Measurements from ENCODE around the gene AMMECR1L. TPM values are rescaled to one million over a fixed set of nuclear protein-coding genes. Genes with fewer than 3 reads are reported as not detected.

Gene AMMECR1L
- polyA plus RNA-seq, 1 donor from 2014 or later, result 19.5 TPM

DNA sequence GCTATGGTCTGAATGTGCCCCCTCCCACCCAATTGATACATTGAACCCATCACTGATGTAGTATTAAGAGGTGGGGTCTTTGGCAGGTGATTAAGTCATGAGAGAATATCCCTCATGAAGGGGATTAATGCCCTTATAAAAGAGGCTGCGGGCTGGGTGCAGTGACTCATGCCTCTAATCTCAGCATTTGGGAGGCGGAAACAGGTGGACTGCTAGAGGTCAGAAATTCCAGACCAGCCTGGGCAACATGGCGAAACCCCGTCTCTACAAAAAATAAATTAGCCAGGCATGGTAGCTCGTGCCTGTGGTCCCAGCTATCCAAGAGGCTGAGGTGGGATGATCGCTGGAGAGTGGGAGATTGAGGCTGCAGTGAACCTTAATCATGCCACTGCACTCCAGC, 42.1 kb downstream of the AMMECR1L start:
- H3K27ac ChIP-seq (ENCODE audit: low read length), result no peak overlapping the region

GRCh38 chr2:127841466-127842178, 44.1 kb downstream of the AMMECR1L start:
- no peaks in the 10 kb centered on the region for H3K9me3 ChIP-seq (ENCODE audit: low read length)
- H3K9ac ChIP-seq (ENCODE audit: low read length), result no peak overlapping the region
- H3K79me2 ChIP-seq (replicated peaks; ENCODE audit: insufficient read depth, low read length), result no peaks in the 10 kb centered on the region
- no peaks in the 10 kb centered on the region for H3K36me3 ChIP-seq (ENCODE audit: insufficient read depth, low read length)
- no peaks in the 10 kb centered on the region for H3F3A ChIP-seq (ENCODE audit: insufficient read depth, low read length, poor library complexity, severe bottlenecking)
- no peak overlapping the region for H2AFZ ChIP-seq (ENCODE audit: low read depth, low read length)
- H3K4me3 ChIP-seq (ENCODE audit: low read length), result no peak overlapping the region
- H3K4me2 ChIP-seq (ENCODE audit: low read length), result no peak overlapping the region
- TF ChIP-seq, protein P1, sequence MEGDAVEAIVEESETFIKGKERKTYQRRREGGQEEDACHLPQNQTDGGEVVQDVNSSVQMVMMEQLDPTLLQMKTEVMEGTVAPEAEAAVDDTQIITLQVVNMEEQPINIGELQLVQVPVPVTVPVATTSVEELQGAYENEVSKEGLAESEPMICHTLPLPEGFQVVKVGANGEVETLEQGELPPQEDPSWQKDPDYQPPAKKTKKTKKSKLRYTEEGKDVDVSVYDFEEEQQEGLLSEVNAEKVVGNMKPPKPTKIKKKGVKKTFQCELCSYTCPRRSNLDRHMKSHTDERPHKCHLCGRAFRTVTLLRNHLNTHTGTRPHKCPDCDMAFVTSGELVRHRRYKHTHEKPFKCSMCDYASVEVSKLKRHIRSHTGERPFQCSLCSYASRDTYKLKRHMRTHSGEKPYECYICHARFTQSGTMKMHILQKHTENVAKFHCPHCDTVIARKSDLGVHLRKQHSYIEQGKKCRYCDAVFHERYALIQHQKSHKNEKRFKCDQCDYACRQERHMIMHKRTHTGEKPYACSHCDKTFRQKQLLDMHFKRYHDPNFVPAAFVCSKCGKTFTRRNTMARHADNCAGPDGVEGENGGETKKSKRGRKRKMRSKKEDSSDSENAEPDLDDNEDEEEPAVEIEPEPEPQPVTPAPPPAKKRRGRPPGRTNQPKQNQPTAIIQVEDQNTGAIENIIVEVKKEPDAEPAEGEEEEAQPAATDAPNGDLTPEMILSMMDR (IDR thresholded peaks at IDR 0.05; ENCODE audit: poor library complexity, severe bottlenecking), result no peak
- TF ChIP-seq EZH2 (IDR thresholded peaks at IDR 0.05; ENCODE audit: borderline replicate concordance, insufficient read depth, low read length, poor library complexity, severe bottlenecking), result no peak
- no peak for TF ChIP-seq RAD21 (conservative IDR thresholded peaks at IDR 0.05)
- no peak for TF ChIP-seq EP300 (conservative IDR thresholded peaks at IDR 0.05; ENCODE audit: poor library complexity, severe bottlenecking)
- TF ChIP-seq REST (IDR thresholded peaks at IDR 0.05; ENCODE audit: borderline replicate concordance), result no peak
- TF ChIP-seq TAF1 (IDR thresholded peaks at IDR 0.05; ENCODE audit: low read depth), result no peak
- TF ChIP-seq SMC3 (conservative IDR thresholded peaks at IDR 0.05; ENCODE audit: poor library complexity), result no peak
- no peak for TF ChIP-seq MXI1 (conservative IDR thresholded peaks at IDR 0.05; ENCODE audit: poor library complexity, severe bottlenecking)
- TF ChIP-seq POLR2AphosphoS5 (IDR thresholded peaks at IDR 0.05), result no peak
- no peaks in the 10 kb centered on the region for H4K20me1 ChIP-seq (ENCODE audit: insufficient read depth)
- H3K27ac ChIP-seq (ENCODE audit: low read length), result no peak overlapping the region
- no peaks in the 10 kb centered on the region for H3K27me3 ChIP-seq (ENCODE audit: insufficient read depth, low read depth, low read length)
- H3K9me2 ChIP-seq (ENCODE audit: insufficient read depth, low read length), result no peaks in the 10 kb centered on the region

More for the DNA sequence above, 42.1 kb downstream of the AMMECR1L start:
- Histone ChIP-seq H3K4me3 (ENCODE audit: low read length) (no peak overlapping the region), H3K9me2 (ENCODE audit: insufficient read depth, low read length) (no peaks in the 10 kb centered on the region), H3K79me2 (replicated peaks; ENCODE audit: insufficient read depth, low read length) (no peaks in the 10 kb centered on the region), H3K9me3 (ENCODE audit: low read length) (no peaks in the 10 kb centered on the region), H3F3A (ENCODE audit: insufficient read depth, low read length, poor library complexity, severe bottlenecking) (no peaks in the 10 kb centered on the region), H3K9ac (ENCODE audit: low read length) (no peak overlapping the region), H3K27me3 (ENCODE audit: insufficient read depth, low read depth, low read length) (no peaks in the 10 kb centered on the region), H3K4me2 (ENCODE audit: low read length) (no peak overlapping the region), H4K20me1 (ENCODE audit: insufficient read depth) (no peaks in the 10 kb centered on the region), H3K36me3 (ENCODE audit: insufficient read depth, low read length) (no peaks in the 10 kb centered on the region), H2AFZ (ENCODE audit: low read depth, low read length) (no peak overlapping the region)
- TF ChIP-seq RAD21 (conservative IDR thresholded peaks at IDR 0.05), result no peak
- TF ChIP-seq SMC3 (conservative IDR thresholded peaks at IDR 0.05; ENCODE audit: poor library complexity), result no peak
- TF ChIP-seq MXI1 (conservative IDR thresholded peaks at IDR 0.05; ENCODE audit: poor library complexity, severe bottlenecking), result no peak
- TF ChIP-seq REST (IDR thresholded peaks at IDR 0.05; ENCODE audit: borderline replicate concordance), result no peak
- TF ChIP-seq TAF1 (IDR thresholded peaks at IDR 0.05; ENCODE audit: low read depth), result no peak
